SK-N-SH treated with all-trans-retinoic acid at 6 μM for 48 hours (cell line): Measurements from ENCODE around the gene DYNLT1.

Source experiments
- ARNTL ChIP-seq: fragments of 450-650 bp; formaldehyde crosslinking; IDR thresholded peaks from 2 replicates; pipeline ENCODE4 v1.5.0; 2020; ENCODE audit warnings: low read depth, mild to moderate bottlenecking, moderate library complexity, borderline replicate concordance
- BACH2 ChIP-seq: fragments of 250-450 bp; sonication (Bioruptor Pico); IDR thresholded peaks from 2 replicates; pipeline ENCODE4 v1.9.0; 2021; ENCODE audit warnings: mild to moderate bottlenecking, borderline replicate concordance
- CSRNP3 ChIP-seq: fragments of 250-450 bp; sonication (Bioruptor Pico); IDR thresholded peaks from 2 replicates; pipeline ENCODE4 v1.5.1; 2021; ENCODE audit warnings: mild to moderate bottlenecking, moderate library complexity
- ISL1 ChIP-seq: fragments of 250-450 bp; sonication (Bioruptor Pico); IDR thresholded peaks from 2 replicates; pipeline ENCODE4 v2.1.2; 2022; ENCODE audit warnings: mild to moderate bottlenecking, moderate library complexity
- OSR1 ChIP-seq: fragments of 250-450 bp; sonication (Bioruptor Pico); IDR thresholded peaks from 2 replicates; pipeline ENCODE4 v1.8.0; 2022; ENCODE audit warnings: moderate library complexity, mild to moderate bottlenecking, inconsistent platforms
- POU6F1 ChIP-seq: fragments of 250-450 bp; sonication (Bioruptor Pico); IDR thresholded peaks from 2 replicates; pipeline ENCODE4 v1.8.0; 2021; ENCODE audit warnings: low read depth, mild to moderate bottlenecking, moderate library complexity, borderline replicate concordance
- RARB ChIP-seq: fragments of 250-450 bp; sonication (Bioruptor Pico); IDR thresholded peaks from 2 replicates; pipeline ENCODE4 v1.8.0; 2021; ENCODE audit warnings: mild to moderate bottlenecking, moderate library complexity
- SNAI2 ChIP-seq: fragments of 250-450 bp; sonication (Bioruptor Pico); IDR thresholded peaks from 2 replicates; pipeline ENCODE4 v1.5.0; 2020; ENCODE audit warnings: mild to moderate bottlenecking, moderate library complexity
- TCF4 ChIP-seq: fragments of 250-450 bp; sonication (Bioruptor Pico); IDR thresholded peaks from 2 replicates; pipeline ENCODE4 v1.8.0; 2021; ENCODE audit warnings: mild to moderate bottlenecking, moderate library complexity, borderline replicate concordance
- ZC3H10 ChIP-seq: fragments of 250-450 bp; sonication (Bioruptor Pico); IDR thresholded peaks from 2 replicates; pipeline ENCODE4 v1.5.1; 2021; ENCODE audit warnings: mild to moderate bottlenecking, moderate library complexity
- ZFP3 ChIP-seq: fragments of 250-450 bp; sonication (Bioruptor Pico); IDR thresholded peaks from 2 replicates; pipeline ENCODE4 v1.5.0; 2020; ENCODE audit warnings: mild to moderate bottlenecking, moderate library complexity
- TF ChIP-seq, protein P1 (sequence below): fragments of 250-450 bp; sonication (Bioruptor Pico); IDR thresholded peaks from 2 replicates; pipeline ENCODE4 v1.8.0; 2020; ENCODE audit warnings: mild to moderate bottlenecking, moderate library complexity, borderline replicate concordance

DNA sequence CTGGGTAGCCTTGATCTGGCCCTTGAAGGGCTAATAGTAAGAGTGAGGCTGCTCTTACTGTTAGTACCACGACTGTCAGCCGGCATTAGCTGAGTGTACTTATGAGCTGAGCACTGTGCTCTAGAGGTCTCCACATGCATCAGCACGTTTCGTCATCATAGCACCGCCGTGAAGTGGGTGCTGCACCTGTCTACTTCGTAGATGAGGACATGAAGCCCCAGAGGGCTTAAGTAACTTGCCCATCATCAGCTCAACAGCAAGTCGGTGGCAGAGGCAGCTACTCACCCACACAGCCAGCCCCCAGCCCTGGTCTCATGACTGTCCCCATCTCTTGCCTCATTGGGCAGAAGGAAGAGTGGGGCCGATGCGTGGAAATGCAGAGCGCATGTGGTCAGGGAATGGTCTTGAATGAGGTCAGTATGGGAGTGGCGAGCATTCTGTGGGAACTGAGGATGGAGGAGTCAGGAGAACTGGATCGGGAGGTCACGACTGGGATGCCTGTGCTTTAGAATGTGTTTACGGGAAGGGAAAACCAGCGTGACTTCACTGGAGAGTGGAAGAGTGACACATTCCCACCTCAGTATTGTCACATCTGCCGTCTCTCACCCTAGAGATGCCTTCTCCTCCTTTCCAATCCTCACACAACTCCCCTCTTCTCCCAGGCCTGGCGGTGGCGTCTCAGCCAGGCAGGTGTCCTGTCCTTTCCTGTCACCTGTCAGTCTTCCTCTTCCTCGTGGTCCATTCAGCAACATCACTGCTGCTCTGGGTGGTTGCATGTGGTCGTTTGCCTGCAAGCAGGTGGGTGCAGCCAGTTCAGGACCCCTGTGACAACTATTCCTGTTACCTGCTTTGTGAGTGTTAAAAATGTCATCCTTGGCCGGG lies 11.3 kb upstream of the DYNLT1 start:
- TF ChIP-seq OSR1 (CRISPR knock-in tag) (no peak), TCF4 (no peak), BACH2 (CRISPR knock-in tag) (no peak), ISL1 (CRISPR knock-in tag) (no peak), CSRNP3 (CRISPR knock-in tag) (no peak), ARNTL (no peak), POU6F1 (CRISPR knock-in tag) (no peak), ZFP3 (no peak), RARB (CRISPR knock-in tag) (no peak), ZC3H10 (CRISPR knock-in tag) (no peak), SNAI2 (CRISPR knock-in tag) (no peak)
- TF ChIP-seq, protein P1, sequence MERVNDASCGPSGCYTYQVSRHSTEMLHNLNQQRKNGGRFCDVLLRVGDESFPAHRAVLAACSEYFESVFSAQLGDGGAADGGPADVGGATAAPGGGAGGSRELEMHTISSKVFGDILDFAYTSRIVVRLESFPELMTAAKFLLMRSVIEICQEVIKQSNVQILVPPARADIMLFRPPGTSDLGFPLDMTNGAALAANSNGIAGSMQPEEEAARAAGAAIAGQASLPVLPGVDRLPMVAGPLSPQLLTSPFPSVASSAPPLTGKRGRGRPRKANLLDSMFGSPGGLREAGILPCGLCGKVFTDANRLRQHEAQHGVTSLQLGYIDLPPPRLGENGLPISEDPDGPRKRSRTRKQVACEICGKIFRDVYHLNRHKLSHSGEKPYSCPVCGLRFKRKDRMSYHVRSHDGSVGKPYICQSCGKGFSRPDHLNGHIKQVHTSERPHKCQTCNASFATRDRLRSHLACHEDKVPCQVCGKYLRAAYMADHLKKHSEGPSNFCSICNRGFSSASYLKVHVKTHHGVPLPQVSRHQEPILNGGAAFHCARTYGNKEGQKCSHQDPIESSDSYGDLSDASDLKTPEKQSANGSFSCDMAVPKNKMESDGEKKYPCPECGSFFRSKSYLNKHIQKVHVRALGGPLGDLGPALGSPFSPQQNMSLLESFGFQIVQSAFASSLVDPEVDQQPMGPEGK (CRISPR knock-in tag) = no peak
